H1 (cell line): ENCODE data around the gene SMOC2. TPM values are rescaled to one million over a fixed set of nuclear protein-coding genes. Genes with fewer than 3 reads are reported as not detected.
A peak's percentile ranks its signal among the peaks of the same experiment; 100 is the strongest.

Experiments
- CTCF ChIA-PET: fragments of 300-600 bp; sonication (Branson Sonifier 250); formaldehyde crosslinking; loops from one replicate; lab custom pipeline; 2021; ENCODE audit not compliant: partially characterized antibody; lab: Charles Lee
- POLR2A ChIA-PET: fragments of 300-600 bp; sonication (Branson Sonifier 250); formaldehyde crosslinking; loops from one replicate; lab custom pipeline; 2021; ENCODE audit warnings: inconsistent platforms; ENCODE audit not compliant: partially characterized antibody; lab: Charles Lee
- DNase-seq, 2 experiments: peaks; one replicate each; pipeline versions ENCODE4 v3.0.0 to v3.0.0-alpha.2; 2010 to 2022; ENCODE audit warnings: low spot score in 2 of 2, low read depth in 1 of 2, mixed read lengths in 1 of 2
- FAIRE-seq: peaks from 2 replicates; lab custom pipeline; 2011; peaks lifted over from hg19 to GRCh38; lab: Jason Lieb, UNC
- H2AFZ ChIP-seq: 2 replicates; pipeline ENCODE4 v1.8.1; 2012; ENCODE audit warnings: low read length, inconsistent platforms
- H2AK5ac ChIP-seq: 2 replicates; pipeline ENCODE4 v1.6.1; 2013; ENCODE audit warnings: low read depth, low read length
- H2BK120ac ChIP-seq: replicated peaks from 2 replicates; pipeline ENCODE3; 2013; ENCODE audit warnings: low read depth, low read length, inconsistent platforms
- H2BK12ac ChIP-seq: 2 replicates; pipeline ENCODE4 v1.6.1; 2013; ENCODE audit warnings: low read depth, low read length
- H2BK15ac ChIP-seq: 2 replicates; pipeline ENCODE4 v1.6.1; 2013; ENCODE audit warnings: low read length
- H2BK20ac ChIP-seq: 2 replicates; pipeline ENCODE4 v1.6.1; 2013; ENCODE audit warnings: low read length
- H2BK5ac ChIP-seq: 2 replicates; pipeline ENCODE4 v1.6.1; 2013; ENCODE audit warnings: low read depth, low read length
- H3K14ac ChIP-seq: 2 replicates; pipeline ENCODE4 v1.6.1; 2013; ENCODE audit warnings: inconsistent platforms; ENCODE audit not compliant: insufficient read length
- H3K18ac ChIP-seq: 2 replicates; pipeline ENCODE4 v1.6.1; 2013; ENCODE audit warnings: low read length; ENCODE audit errors: extremely low read depth
- H3K23ac ChIP-seq: 2 replicates; pipeline ENCODE4 v1.6.1; 2013; ENCODE audit warnings: inconsistent platforms; ENCODE audit not compliant: insufficient read length
- H3K23me2 ChIP-seq: 2 replicates; pipeline ENCODE4 v1.6.1; 2013; ENCODE audit warnings: low read depth, low read length
- H3K27ac ChIP-seq: 2 replicates; pipeline ENCODE4 v1.6.1; 2011; ENCODE audit warnings: low read depth, low read length, inconsistent platforms
- H3K27me3 ChIP-seq, 4 experiments: replicated peaks in 1 of 4; 1 replicate in 1 of 4; 2 replicates in 3 of 4; pipeline versions ENCODE4 v1.6.1 to v1.8.1; 2011 to 2013; ENCODE audit warnings: low read length in 3 of 4, mild to moderate bottlenecking in 3 of 4, inconsistent platforms in 2 of 4, mixed read lengths in 2 of 4, moderate library complexity in 1 of 4; ENCODE audit not compliant: control insufficient read depth in 3 of 4, insufficient read depth in 3 of 4; ENCODE audit errors: extremely low read depth in 1 of 4
- H3K36me3 ChIP-seq, 4 experiments: 2 replicates each; pipeline versions ENCODE4 v1.6.1 to v1.8.1; 2011 to 2013; ENCODE audit warnings: mild to moderate bottlenecking in 4 of 4, low read length in 3 of 4, moderate library complexity in 2 of 4, control low read depth in 1 of 4, inconsistent platforms in 1 of 4; ENCODE audit not compliant: insufficient read depth in 4 of 4, control insufficient read depth in 2 of 4
- H3K4ac ChIP-seq: replicated peaks from 2 replicates; pipeline ENCODE3; 2013; ENCODE audit warnings: low read length, low read depth, mixed read lengths, inconsistent platforms; ENCODE audit not compliant: insufficient read length
- H3K4me1 ChIP-seq, 4 experiments: replicated peaks in 1 of 4; 1 replicate in 1 of 4; 2 replicates in 3 of 4; pipeline versions ENCODE4 v1.6.1 to v1.8.1; 2011 to 2013; ENCODE audit warnings: low read length in 3 of 4, inconsistent platforms in 2 of 4, mixed read lengths in 1 of 4; ENCODE audit not compliant: insufficient read depth in 4 of 4, control insufficient read depth in 3 of 4
- H3K4me2 ChIP-seq, 2 experiments: 2 replicates each; pipeline versions ENCODE4 v1.6.1 to v1.8.1; 2011 to 2013; ENCODE audit warnings: low read depth in 2 of 2, low read length in 2 of 2, control low read depth in 1 of 2, inconsistent platforms in 1 of 2, mild to moderate bottlenecking in 1 of 2; ENCODE audit not compliant: insufficient read depth in 1 of 2
- H3K4me3 ChIP-seq, 4 experiments: fragments of 200-600, 300-600 bp in 1 of 4; sonication (generic), shearing (Covaris generic), sonication (Bioruptor Twin) in 1 of 4; 2 replicates each; pipeline versions ENCODE4 v1.5.1 to v1.8.1; 2011 to 2016; ENCODE audit warnings: low read length in 4 of 4, low read depth in 3 of 4, control low read depth in 2 of 4, inconsistent platforms in 2 of 4, mild to moderate bottlenecking in 2 of 4, mixed read lengths in 1 of 4, moderate library complexity in 1 of 4; ENCODE audit not compliant: insufficient read depth in 2 of 4; ENCODE audit errors: extremely low read depth in 1 of 4
- H3K56ac ChIP-seq: replicated peaks from 2 replicates; pipeline ENCODE3; 2013; ENCODE audit warnings: low read depth, mild to moderate bottlenecking, mixed read lengths, low read length, inconsistent platforms; ENCODE audit not compliant: insufficient read length
- H3K79me1 ChIP-seq: 2 replicates; pipeline ENCODE4 v1.6.1; 2013; ENCODE audit warnings: low read depth, low read length, control low read depth
- H3K79me2 ChIP-seq, 2 experiments: 2 replicates each; pipeline versions ENCODE4 v1.6.1 to v1.8.1; 2012 to 2013; ENCODE audit warnings: low read length in 2 of 2, mild to moderate bottlenecking in 2 of 2, inconsistent platforms in 1 of 2; ENCODE audit not compliant: insufficient read depth in 2 of 2, control insufficient read depth in 1 of 2
- H3K9ac ChIP-seq, 4 experiments: replicated peaks in 1 of 4; 1 replicate in 1 of 4; 2 replicates in 3 of 4; pipeline versions ENCODE4 v1.6.1 to v1.8.1; 2011 to 2013; ENCODE audit warnings: low read depth in 3 of 4, low read length in 3 of 4, control low read depth in 2 of 4, mild to moderate bottlenecking in 2 of 4, moderate library complexity in 2 of 4, inconsistent platforms in 1 of 4; ENCODE audit errors: extremely low read depth in 1 of 4
- H3K9me3 ChIP-seq, 2 experiments: 2 replicates each; pipeline versions ENCODE4 v1.6.1 to v1.8.1; 2012 to 2013; ENCODE audit warnings: mild to moderate bottlenecking in 2 of 2, moderate library complexity in 2 of 2, control low read depth in 1 of 2, inconsistent platforms in 1 of 2, low read depth in 1 of 2, low read length in 1 of 2, mixed read lengths in 1 of 2; ENCODE audit not compliant: insufficient read depth in 2 of 2
- H4K20me1 ChIP-seq, 2 experiments: replicated peaks in 1 of 2; 2 replicates each; pipeline versions ENCODE3 to v1.8.1; 2011 to 2013; ENCODE audit warnings: inconsistent platforms in 2 of 2, low read length in 2 of 2, mild to moderate bottlenecking in 1 of 2; ENCODE audit not compliant: insufficient read depth in 2 of 2, control insufficient read depth in 1 of 2
- H4K5ac ChIP-seq: 2 replicates; pipeline ENCODE4 v1.6.1; 2013; ENCODE audit warnings: low read length, low read depth, mixed read lengths, inconsistent platforms; ENCODE audit not compliant: insufficient read length
- H4K8ac ChIP-seq: 2 replicates; pipeline ENCODE4 v1.8.0; 2013; ENCODE audit warnings: mild to moderate bottlenecking, moderate library complexity, low read length, inconsistent platforms; ENCODE audit not compliant: insufficient read depth; ENCODE audit errors: extremely low read depth
- H4K91ac ChIP-seq: replicated peaks from 2 replicates; pipeline ENCODE3; 2013; ENCODE audit warnings: low read length, mixed read lengths, inconsistent platforms; ENCODE audit not compliant: insufficient read length
- KDM1A ChIP-seq: fragments of 200-600, 300-600 bp; sonication (generic); IDR thresholded peaks from 2 replicates; pipeline ENCODE4 v1.7.1; 2016; ENCODE audit warnings: mild to moderate bottlenecking, low read length, borderline replicate concordance
- RAD21 ChIP-seq, 2 experiments: IDR thresholded peaks in 1 of 2; conservative IDR thresholded peaks in 1 of 2; 2 replicates each; pipeline ENCODE4 v1.6.1; 2011; ENCODE audit warnings: low read depth in 2 of 2, low read length in 2 of 2, improper control_type of control experiment in 1 of 2, inconsistent platforms in 1 of 2, mild to moderate bottlenecking in 1 of 2, moderate library complexity in 1 of 2
- SIRT6 ChIP-seq: IDR thresholded peaks from one replicate; pipeline ENCODE4 v1.7.1; 2012; ENCODE audit warnings: low read length, inconsistent platforms
- WGBS, 2 experiments: shearing (Covaris generic) in 1 of 2; methylation state at CpG; one replicate each; pipeline versions ENCODE4 v1.1.6 to v1.1.7; 2013 to 2015; ENCODE audit warnings: low lambda C conversion rate in 2 of 2, mixed read lengths in 2 of 2, inconsistent platforms in 1 of 2, low coverage in 1 of 2, missing lambda C conversion rate in 1 of 2; ENCODE audit not compliant: insufficient replicate concordance in 2 of 2, insufficient coverage in 1 of 2, insufficient read length in 1 of 2; ENCODE audit errors: extremely low coverage in 1 of 2, missing lambda C conversion rate in 1 of 2; 5-methylcytosine and 5-hydroxymethylcytosine counted together
- polyA plus RNA-seq, 7 experiments: library from polyadenylated mRNA; depleted of rRNA in 3 of 7; stranded (reverse) in 5 of 7; unstranded in 2 of 7; fragments of >200 nt in 5 of 7; fragments of 200-250 nt in 2 of 7; gene quantifications; 1 replicate in 5 of 7; 2 replicates in 1 of 7; 4 replicates in 1 of 7; pipeline versions ENCODE4 v1.2.1 to v1.2.3, GENCODE V29; 2011 to 2013; ENCODE audit warnings: missing spikeins in 2 of 7, mixed read lengths in 2 of 7
- total RNA-seq: library from RNA; stranded (reverse); fragmentation: NEBNext Ultra II Directional; extraction: Animal tissue kit (Norgen Biotek cat#: 25700); gene quantifications from 2 replicates; pipeline ENCODE4 v1.2.1, GENCODE V29; 2021
- TF ChIP-seq, protein P1 (sequence below): IDR thresholded peaks from 2 replicates; pipeline ENCODE4 v1.6.1; 2012; ENCODE audit warnings: inconsistent platforms
- TF ChIP-seq, protein P2 (sequence below), 3 experiments: IDR thresholded peaks; 1 replicate in 2 of 3; 2 replicates in 1 of 3; pipeline versions ENCODE4 v1.5.1 to v1.6.1; 2011; ENCODE audit warnings: low read length in 3 of 3, mild to moderate bottlenecking in 3 of 3, inconsistent platforms in 2 of 3, low read depth in 1 of 3, moderate library complexity in 1 of 3; ENCODE audit not compliant: insufficient read depth in 1 of 3; ENCODE audit errors: control extremely low read depth in 1 of 3

The SMOC2 gene
- total and polyA plus RNA-seq, 2 of the 8 experiments (the other 6 are each of a cell fraction or from before 2014, with no cell fraction given): 7.7 to 8.5 TPM

GRCh38 chr6:168417191-168417590 is 23.8 kb upstream of the SMOC2 start:
- no peaks in the 10 kb centered on the region; a peak in 1 of 7 replicates for H3K27me3 ChIP-seq
- no peak overlapping the region for H2BK15ac ChIP-seq
- H3K4me3 ChIP-seq: no peak overlapping the region
- H3K4me1 ChIP-seq: peaks cover 0 to 6% (median 1%) of the 10 kb centered on the region in 4 experiments; a peak in 4 of 7 replicates
- POLR2A ChIA-PET: no interaction called here
- CTCF ChIA-PET: interaction anchor here (0.6 to 2.5 kb wide), 7 partner anchors 9 to 461 kb away, joined by 3 to 10 read pairs (median 4); no protein-coding TSS in a partner anchor
- H4K91ac ChIP-seq: no peak overlapping the region
- H3K79me2 ChIP-seq: no peaks in the 10 kb centered on the region
- H3K9me3 ChIP-seq: no peaks in the 10 kb centered on the region
- H3K27ac ChIP-seq: no peak overlapping the region
- H3K56ac ChIP-seq: no peak overlapping the region
- no peak overlapping the region for H2AK5ac ChIP-seq
- no peaks in the 10 kb centered on the region for H3K36me3 ChIP-seq
- TF ChIP-seq, protein P1, sequence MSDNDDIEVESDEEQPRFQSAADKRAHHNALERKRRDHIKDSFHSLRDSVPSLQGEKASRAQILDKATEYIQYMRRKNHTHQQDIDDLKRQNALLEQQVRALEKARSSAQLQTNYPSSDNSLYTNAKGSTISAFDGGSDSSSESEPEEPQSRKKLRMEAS: no peak
- TF ChIP-seq, protein P2, sequence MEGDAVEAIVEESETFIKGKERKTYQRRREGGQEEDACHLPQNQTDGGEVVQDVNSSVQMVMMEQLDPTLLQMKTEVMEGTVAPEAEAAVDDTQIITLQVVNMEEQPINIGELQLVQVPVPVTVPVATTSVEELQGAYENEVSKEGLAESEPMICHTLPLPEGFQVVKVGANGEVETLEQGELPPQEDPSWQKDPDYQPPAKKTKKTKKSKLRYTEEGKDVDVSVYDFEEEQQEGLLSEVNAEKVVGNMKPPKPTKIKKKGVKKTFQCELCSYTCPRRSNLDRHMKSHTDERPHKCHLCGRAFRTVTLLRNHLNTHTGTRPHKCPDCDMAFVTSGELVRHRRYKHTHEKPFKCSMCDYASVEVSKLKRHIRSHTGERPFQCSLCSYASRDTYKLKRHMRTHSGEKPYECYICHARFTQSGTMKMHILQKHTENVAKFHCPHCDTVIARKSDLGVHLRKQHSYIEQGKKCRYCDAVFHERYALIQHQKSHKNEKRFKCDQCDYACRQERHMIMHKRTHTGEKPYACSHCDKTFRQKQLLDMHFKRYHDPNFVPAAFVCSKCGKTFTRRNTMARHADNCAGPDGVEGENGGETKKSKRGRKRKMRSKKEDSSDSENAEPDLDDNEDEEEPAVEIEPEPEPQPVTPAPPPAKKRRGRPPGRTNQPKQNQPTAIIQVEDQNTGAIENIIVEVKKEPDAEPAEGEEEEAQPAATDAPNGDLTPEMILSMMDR (IDR thresholded peaks at IDR 0.05; ENCODE audit: control extremely low read depth in 1 of 3, insufficient read depth in 1 of 3, low read depth in 1 of 3, low read length in 3 of 3): peak in 2 of 3 experiments; percentile 16 to 18; a peak in 2 of 4 replicates
- TF ChIP-seq SIRT6: no peak
- no peak for TF ChIP-seq KDM1A
- TF ChIP-seq RAD21 (IDR thresholded peaks at IDR 0.05 in 1 of 2, conservative IDR thresholded peaks at IDR 0.05 in 1 of 2; ENCODE audit: low read depth in 2 of 2, low read length in 2 of 2): peak; percentile 31 to 45; a peak in 3 of 4 replicates
- TF ChIP-seq, all 59 proteins: peak for 2
- FAIRE-seq: no peak
- Histone ChIP-seq H3K23me2 (no peaks in the 10 kb centered on the region), H3K4me2 (no peak overlapping the region), H2BK20ac (no peak overlapping the region), H4K8ac (no peak overlapping the region), H3K14ac (no peak overlapping the region), H4K20me1 (no peaks in the 10 kb centered on the region), H3K4ac (no peak overlapping the region), H3K18ac (no peak overlapping the region), H3K79me1 (no peaks in the 10 kb centered on the region), H4K5ac (no peak overlapping the region), H2BK5ac (no peak overlapping the region), H3K23ac (no peak overlapping the region), H2AFZ (no peak overlapping the region), H2BK120ac (no peak overlapping the region), H2BK12ac (no peak overlapping the region), H3K9ac (no peak overlapping the region)
- 71% methylated on average over 9 of the region's 9 CpGs; no CpG with 5 or more reads in 1 of the 2 experiments for WGBS, 2 experiments
- DNase-seq: peak in 1 of 2 experiments; percentile 59
